KBM-7 (cell line): ENCODE results near the gene AR.
A peak's percentile ranks its signal among the peaks of the same experiment; 100 is the strongest.
"Not testable (repeated sequence)": the region's sequence is repeated elsewhere in the genome, so short reads cannot be mapped to it uniquely, and the experiment has no call there.

Source experiments
- DNase-seq: peaks from one replicate; pipeline ENCODE4 v3.0.0-alpha.2; 2015
- in situ Hi-C: fragments of 300-500 bp; cut with MboI; formaldehyde crosslinking; loops from 2 replicates; pipeline ENCODE4 v1.14.3; 2020; ENCODE audit warnings: low sequenced_read_pairs, low pct_unique_long_range_greater_than_20kb, mixed read lengths

AR gene

GRCh38 chrX:67619253-67619652 is 75.4 kb downstream of the AR start:
- DNase-seq: no peak
- in situ Hi-C loops: no loop called here

GRCh38 chrX:67622053-67622585 is 78.3 kb downstream of the AR start:
- DNase-seq: no peak
- in situ Hi-C loops: no loop called here

GRCh38 chrX:67624325-67624724 is 80.5 kb downstream of the AR start:
- in situ Hi-C loops: no loop called here
- no peak for DNase-seq

GRCh38 chrX:67635424-67635823 is 91.6 kb downstream of the AR start:
- in situ Hi-C loops: no loop called here
- no peak for DNase-seq

- in situ Hi-C loops: no loop called here
- DNase-seq: no peak
These were observed 92.7 kb downstream of the AR start for GRCh38 chrX:67636532-67636931.

GRCh38 chrX:67637293-67637692 is 93.5 kb downstream of the AR start:
- DNase-seq, in situ Hi-C loops: not testable (repeated sequence)

- in situ Hi-C loops: no loop called here
- no peak for DNase-seq
These were observed 104.5 kb downstream of the AR start for GRCh38 chrX:67648361-67648760.

GRCh38 chrX:67651437-67652142 is 107.8 kb downstream of the AR start:
- DNase-seq: peak; percentile 5
- in situ Hi-C loops: no loop called here

GRCh38 chrX:67652543-67652942 is 108.7 kb downstream of the AR start:
- in situ Hi-C loops: no loop called here
- DNase-seq: no peak

GRCh38 chrX:67654301-67654700 is 110.5 kb downstream of the AR start:
- no peak for DNase-seq
- in situ Hi-C loops: no loop called here

GRCh38 chrX:67665583-67665982 is 121.8 kb downstream of the AR start:
- DNase-seq: no peak
- in situ Hi-C loops: no loop called here

- not testable (repeated sequence) for DNase-seq
These were observed 126.9 kb downstream of the AR start for GRCh38 chrX:67670717-67671116.

GRCh38 chrX:67673741-67674274 is 130.0 kb downstream of the AR start:
- no peak for DNase-seq
- in situ Hi-C loops: no loop called here

More at GRCh38 chrX:67670717-67671116, 126.9 kb downstream of the AR start:
- in situ Hi-C loops: not testable (repeated sequence)

GRCh38 chrX:67674741-67675140 is 130.9 kb downstream of the AR start:
- no peak for DNase-seq
- in situ Hi-C loops: no loop called here

GRCh38 chrX:67684136-67684535 is 140.3 kb downstream of the AR start:
- DNase-seq: no peak
- in situ Hi-C loops: no loop called here

GRCh38 chrX:67692246-67692645 is 148.4 kb downstream of the AR start:
- in situ Hi-C loops: no loop called here
- no peak for DNase-seq

- no peak for DNase-seq
- in situ Hi-C loops: no loop called here
These were observed 150.1 kb downstream of the AR start for GRCh38 chrX:67693928-67694327.

GRCh38 chrX:67697452-67697851 is 153.6 kb downstream of the AR start:
- in situ Hi-C loops: no loop called here
- no peak for DNase-seq

- in situ Hi-C loops: no loop called here
- no peak for DNase-seq
These were observed 156.8 kb downstream of the AR start for GRCh38 chrX:67700602-67701001.

GRCh38 chrX:67714004-67714403 is 170.2 kb downstream of the AR start:
- no peak for DNase-seq
- in situ Hi-C loops: no loop called here

GRCh38 chrX:67717571-67717970 is 173.8 kb downstream of the AR start:
- no peak for DNase-seq
- in situ Hi-C loops: no loop called here
